Activated CD8-positive, alpha-beta memory T cell treated with anti-CD3 and anti-CD28 coated beads for 24 hours (primary cell): Measurements from ENCODE around the gene NOTUM.

ENCODE experiments used
- DNase-seq: peaks from one replicate; pipeline ENCODE4 v3.0.0-alpha.2; 2020

The NOTUM gene

DNA sequence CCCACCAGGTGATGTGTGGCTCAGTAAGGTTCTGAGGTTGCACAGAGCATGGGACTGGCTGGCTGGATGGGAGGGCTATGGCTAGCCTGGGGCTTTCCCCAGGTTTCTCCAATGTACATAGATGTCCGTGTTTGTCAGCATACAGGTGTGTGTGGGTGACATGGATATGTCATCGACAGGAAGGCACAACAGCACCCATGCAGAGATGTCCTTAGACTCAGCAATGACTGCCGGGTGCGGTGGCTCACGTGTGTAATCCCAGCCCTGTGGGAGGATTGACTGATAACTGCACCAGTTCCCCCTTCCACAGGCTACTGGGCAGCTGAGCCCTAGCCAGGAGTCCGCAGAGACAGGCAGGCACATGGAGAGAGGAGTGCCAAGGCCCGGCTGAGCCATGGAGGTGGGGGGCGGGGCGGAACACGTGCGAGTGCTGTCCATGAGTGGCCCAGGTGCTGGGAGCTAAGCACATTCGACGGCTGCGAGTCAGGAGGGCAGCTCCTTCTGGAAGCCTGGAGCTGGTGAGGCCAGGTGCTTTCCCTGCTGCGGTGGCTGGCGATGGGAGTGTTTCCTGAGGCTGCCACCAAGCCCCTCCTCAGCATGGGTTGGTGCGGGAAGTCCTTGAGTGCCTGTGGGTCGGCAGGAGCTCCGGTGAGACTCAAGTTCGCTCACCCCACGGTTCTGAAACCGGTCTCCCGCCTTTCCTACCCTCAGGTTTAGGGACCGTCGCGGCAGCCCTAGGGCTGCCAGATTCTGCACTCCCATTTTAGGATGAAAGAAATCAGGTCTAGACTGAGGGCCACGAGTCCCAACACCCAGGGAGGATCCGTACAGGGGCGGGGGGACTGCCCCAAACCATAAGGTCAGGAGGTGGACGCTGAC is 15.6 kb upstream of the NOTUM start:
- DNase-seq, result peak; percentile 79

DNA sequence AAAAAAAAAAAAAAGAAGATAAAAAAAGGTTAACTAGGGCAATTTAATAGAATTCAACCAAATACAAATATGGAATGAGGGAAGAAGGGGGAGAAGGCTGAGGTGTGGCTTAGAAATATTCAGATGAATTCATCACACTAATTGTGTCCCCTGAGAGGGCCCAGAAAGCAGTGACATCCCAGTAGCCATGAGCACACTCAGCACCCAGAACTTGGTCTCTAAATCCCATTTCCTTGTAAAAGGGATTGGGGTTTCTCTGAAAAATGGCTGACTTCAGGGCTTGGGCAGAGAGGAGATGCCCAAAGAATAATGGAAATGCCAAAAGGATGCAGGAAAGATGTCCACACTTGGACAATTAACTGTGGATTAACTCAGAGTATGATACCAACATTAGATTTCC is 12.4 kb upstream of the NOTUM start:
- DNase-seq, result no peak

DNA sequence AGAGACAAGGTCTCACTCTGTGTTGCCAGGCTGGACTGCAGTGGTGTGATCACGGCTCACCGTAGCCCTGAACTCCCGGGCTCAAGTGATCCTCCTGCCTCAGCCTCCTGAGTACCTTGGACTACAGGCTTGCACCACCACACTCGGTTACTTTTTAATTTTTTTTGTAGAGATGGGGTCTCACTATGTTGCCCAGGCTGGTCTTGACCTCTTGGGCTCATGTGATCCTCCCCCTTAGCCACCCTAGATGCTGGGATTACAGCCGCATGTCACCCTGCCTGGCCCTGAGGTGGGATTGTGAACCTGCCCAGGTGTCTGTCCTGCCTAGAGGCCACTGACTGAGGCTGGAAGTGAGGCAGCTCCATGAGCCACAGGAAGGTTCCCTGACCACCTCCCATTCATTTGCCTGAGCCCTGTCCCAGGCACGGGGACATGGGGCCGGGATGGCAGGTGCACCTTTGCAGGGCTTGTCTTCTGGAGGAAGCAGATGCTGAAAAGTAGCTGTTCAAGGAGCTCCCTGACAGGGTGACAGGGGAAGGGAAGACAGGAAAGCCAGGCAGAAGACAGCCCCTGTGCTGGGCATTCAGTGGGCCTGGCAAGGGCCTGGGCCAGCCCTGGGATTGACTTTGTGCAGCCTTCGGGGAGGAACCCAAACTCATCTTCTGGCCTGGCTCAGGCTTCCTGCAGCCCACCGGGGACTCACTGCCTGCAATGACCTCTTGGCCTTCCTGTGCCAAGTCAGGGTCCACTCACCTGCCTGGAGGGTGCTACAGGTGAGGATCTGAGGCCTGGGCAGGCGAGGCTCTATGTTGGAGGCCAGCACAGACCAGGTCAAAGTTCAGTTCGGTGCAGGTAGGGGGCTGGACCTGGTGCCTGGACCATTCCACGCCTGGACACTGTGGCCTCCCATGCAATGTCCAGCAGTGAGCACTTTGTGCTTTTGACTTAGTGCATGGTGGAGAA is 8.1 kb upstream of the NOTUM start:
- no peak for DNase-seq

DNA sequence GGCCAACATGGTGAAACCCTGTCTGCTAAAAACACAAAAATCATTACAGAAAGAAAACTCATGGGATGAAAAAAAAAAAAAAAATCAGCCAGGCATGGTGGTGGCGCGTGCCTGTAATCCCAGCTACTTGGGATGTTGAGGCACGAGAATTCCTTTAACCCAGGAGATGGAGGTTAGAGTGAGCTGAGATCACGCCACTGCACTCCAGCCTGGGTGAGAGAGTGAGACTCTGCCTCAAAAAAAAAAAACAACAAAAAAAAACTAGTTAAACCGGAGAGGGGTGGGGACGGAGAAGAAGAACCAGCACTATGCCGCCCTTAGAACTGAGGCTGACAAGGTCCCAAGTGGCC is 7.4 kb upstream of the NOTUM start:
- DNase-seq, result no peak

DNA sequence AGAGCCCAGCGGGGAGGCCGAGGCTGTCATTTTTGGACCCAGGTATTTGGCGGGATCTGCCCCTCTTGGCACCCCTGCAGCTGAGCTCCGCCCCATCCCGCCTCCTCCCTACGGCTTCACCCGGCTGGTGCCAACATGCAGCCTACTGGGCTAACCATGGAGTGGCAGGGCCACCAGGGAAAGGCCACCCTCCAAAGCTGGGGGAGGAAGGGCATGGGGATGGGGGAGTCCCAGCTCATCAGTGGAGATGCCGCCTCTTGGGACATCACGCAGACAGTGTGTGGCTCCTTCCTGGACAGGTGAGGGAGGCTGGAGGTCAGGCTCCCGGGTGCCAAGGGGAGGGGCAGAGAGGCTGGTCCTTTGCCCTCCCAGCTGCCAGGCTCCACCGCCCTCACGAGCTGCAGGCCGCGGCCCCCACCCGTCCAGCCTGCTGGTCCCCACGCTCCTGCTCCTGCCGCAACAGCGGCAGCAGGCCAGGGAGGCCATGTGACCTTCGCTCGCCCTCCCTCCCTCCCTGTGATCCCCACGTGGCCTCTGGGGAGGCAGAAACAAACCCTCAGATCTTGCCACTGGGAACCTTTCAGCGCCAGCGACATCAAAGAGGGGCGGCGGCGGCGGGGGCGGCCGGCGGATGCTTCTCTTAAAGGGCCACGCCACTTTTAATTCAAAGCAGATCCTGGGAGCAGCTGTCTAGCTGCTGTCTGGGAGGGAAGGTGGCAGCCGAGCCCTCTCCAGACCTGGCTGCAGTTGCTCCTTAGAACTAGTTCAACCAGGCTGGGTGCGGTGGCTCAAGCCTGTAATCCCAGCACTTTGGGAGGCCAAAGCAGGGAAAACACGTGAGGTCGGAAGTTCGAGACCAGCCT is 6.8 kb upstream of the NOTUM start:
- DNase-seq, result peak; percentile 94

DNA sequence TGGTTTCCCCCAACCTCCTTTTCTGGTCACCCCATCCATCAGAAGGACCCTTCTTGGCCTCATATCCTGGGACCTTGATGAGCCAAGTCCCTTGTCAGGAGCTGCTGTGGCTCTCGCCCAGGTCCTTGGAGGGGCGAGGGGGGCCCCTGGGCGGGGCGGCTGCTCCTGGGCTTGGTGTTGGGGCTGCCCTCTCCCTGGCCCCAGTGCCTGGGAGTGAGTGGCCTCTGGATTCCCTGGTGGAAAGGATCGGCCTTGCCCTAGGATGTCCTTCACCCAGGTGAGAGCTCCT is 6.2 kb upstream of the NOTUM start:
- DNase-seq, result no peak

DNA sequence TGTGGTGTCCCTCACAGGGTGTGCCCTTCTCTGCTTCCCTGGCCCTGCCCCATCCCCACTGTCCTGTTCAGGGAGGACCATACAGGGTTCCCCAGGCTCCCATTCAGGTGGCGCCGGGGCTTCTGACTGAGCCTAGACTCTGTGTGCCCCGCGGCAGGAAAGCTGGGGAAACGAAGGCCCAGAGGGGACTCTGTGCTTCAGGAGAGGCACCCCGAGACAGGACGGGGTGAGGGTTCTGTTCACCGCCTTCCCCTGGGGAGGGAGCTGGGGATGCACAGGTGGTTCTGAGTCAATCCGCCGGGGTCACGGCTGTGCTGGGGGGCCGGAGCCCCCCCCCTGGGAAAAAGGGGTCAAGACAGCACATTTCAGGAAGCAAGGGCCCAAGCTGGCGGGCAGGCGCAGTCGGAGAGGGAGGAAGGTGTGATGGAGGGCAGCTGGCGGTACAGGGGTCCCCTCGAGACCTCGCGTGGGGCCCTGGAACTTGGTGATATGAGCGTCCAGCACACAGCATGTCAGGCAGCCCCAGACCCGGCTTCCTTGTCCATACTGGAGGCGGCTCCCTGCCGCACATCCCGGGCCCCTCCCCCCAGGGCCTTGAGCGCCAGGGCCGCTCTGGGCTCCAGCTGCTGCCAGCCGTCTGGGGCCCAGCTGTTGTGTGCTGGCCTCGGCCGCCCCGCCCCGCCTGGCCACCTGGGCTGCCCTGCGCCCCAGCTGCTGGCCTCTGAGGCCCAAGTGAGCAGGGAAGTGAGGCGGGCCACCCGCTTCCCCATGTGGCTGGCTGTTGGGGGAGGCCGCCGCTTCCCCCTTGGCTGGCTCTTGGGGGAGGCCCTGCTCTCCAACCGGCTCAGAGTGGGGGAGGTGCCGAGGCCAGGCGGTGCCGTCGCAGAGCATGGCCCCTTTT is 5.6 kb upstream of the NOTUM start:
- DNase-seq, result no peak

DNA sequence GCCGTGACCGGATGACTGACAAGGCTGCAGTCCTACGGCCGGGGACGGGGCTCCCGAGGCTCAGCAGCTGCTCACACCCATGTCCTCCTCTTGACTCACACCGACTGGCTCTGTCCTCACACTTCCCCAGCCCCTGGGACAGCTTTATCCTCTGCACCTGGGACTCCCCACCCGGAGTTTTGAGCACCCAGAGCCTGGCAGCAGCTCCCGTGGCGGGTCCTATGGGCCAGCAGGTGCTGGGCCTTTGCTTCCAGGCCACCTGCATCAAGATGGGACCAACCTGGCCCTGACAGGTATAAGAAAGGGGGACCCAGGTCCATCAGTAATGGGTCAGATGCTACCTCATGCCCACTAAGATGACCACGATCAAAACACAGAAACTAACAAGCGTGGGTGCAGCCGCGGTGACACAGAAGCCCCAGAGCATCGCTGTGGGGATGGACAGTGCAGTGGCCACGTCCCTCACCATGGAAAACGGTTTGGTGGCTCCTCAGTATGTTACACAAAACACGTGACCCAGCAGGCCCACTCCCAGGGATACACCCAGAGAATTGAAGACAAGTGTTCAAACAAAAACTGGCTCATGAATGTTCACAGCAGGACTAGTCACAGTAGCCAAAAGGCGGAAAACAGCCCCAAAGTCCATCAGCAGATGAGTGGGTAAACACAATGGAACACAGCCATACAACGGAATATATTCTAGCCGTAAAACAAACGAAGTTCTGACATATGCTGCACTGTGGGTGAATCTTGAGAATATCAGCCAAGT is 3.3 kb upstream of the NOTUM start:
- no peak for DNase-seq

DNA sequence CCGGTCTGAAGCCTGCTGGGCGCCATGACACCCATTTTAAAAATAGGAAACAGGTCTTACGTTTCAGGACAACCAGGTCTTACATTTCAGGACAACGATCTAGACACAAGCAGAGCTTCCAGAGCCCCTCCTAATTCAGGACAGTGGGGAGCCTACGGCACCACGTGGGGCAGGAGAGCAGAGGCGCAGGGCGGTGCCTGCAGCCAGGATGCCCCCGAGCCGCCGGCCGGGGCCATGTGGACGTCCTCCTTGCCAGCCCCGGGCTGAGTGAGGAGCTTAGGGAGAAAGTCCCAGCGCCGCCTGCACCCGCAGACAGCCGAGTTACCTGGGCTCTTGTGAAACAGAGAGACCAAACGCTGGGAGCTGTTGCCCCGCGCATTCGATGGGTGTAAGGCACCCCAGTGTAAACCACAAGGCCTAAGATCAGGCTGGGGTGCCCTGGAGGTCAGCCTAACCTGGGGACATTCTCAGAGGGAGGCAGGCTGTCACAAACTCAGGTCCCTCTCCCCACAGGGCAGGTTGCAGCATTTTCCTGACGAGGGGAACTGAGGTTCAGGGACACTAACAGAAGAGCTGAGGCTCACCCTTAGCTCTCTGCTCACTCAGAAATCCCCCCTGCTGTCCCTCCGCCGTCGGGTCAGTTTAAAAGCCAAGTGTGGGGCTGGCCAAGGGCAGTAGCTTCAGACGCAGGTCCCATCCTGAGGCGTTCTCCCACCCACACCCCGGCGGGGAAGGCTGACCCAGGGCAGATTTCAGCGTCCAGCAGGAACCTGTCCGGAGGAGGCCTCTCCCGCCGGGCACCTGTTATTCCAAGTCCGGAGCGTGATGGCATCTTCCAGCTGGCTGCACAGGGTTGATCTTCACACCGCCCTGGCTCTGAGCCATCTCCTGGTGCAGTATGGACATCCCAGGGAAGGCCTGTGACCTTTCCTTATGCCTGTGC is 1.8 kb upstream of the NOTUM start:
- no peak for DNase-seq

DNA sequence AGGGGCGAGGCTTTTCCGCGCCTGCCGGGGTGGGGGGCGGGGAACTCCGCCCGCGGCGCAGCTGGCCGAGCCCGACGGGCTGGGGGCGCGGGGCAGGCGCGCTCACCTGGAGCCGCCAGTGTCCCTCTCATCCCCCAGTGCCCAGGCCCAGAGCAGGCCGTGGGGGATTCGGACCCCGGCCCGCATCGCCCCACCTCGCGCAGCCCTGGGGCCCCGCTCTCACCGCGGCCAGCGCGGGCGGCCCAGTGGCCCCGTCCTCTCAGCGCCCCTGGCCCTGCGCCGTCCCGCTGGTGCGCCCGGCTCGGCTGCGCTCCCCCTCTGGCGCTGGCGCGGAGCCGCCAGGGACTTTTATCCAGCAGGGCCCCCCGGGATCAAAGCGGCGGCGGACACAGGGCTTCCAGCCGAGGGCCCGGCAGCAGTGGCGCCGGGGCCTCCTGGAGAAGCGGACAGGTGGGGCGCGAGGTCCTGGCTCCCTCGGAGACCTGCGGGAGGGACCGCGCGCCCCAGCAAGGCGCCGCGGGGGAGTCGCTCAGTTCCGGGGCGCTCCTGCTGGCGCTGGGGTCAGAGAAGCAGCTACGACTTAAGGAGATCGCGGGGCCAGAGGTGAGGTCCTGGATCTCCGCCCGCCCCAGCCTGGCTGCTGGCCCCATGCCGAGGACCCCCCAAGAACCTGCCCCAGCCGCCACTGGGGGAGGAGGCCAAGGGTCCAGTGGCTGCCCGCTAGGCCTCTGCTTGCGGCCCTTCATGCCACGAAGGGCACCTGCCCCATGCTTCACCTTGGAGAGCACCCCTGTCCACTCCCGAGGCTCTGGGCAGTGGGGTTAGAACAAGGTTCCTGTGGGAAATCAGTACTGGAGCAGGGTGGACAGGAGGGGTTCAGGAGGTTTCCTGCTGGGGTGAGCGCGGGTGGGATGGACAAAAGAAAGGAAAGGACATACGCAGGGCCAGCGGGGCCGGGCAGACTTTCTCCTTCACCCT is 823 bp upstream of the NOTUM start:
- no peak for DNase-seq

DNA sequence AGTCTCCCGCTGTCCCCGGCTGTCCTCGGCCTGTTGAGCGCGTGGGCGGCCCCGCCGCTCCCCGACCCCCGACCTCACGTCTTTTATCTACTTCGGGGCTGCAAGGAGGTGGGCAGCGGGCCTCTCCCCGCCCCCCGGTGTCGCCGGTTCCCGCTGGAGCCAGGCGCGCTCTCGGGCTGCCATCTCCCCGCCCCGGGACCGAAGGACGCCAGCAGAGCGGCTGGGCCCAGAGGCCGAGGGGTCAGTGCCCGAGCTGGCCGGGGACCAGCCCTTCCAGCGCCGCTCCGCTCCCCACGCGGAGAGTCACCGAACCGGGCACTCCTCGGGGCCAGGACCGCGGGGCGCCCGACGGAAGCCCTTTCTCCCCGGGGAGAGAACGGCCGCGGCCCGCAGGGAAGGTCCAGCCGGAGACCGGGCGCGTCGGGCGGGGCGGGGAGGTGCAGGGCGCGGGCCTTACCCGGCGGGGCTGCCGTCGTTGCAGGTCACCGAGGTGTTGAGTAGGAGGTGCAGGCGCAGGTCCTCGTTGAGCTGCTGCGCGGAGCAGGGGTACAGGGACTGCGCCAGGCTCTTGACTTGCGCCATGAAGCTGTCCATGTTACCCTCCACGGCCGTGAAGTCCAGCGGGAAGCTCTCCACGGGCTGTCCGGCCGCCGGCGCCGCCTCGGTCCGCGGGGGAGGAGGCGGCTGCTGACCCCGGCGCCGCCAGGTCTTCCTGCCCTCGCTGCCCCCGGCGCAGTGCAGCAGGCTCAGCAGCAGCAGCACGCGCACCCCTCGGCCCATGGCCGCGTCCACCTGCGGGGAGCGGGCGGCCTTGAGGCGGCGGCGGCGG is 643 bp downstream of the NOTUM start:
- no peak for DNase-seq

DNA sequence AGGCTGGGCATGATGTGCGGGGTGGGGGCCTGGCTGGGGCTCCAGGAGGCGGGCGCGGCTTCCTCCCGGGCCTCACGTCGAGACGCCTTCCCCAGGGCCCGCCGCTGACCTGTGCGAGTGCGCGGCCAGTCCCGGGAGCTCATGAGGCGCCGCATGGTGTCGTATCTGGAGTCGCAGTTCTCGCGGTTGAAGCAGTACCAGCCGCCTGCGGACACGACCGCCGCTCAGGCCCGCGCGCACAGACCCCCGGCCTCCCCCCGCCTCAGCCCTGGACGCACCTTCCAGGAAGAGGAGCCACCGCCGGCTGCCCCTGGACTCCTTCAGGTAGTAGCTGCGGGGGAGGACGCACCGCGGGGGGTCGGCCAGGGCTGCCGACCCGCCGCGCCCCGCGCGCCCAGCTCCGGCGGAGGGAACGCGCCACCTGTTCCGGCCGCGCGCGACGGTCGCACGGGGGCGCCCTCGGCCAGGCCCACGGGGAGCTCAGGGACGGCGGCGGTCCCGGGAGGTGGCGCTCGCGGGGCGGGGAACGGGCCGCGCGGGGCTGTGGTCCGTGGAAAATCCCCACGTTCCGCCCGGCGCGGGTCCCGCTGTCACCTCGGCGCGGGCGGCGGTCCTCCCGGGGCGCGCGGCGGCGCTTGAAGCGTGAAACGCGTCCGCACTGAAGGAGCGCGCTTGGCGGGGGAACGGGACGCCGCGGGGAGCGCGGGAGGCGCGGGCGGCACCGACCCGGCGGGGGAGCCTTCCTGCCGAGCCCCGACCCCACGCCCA is 1.4 kb downstream of the NOTUM start:
- DNase-seq, result peak; percentile 92

DNA sequence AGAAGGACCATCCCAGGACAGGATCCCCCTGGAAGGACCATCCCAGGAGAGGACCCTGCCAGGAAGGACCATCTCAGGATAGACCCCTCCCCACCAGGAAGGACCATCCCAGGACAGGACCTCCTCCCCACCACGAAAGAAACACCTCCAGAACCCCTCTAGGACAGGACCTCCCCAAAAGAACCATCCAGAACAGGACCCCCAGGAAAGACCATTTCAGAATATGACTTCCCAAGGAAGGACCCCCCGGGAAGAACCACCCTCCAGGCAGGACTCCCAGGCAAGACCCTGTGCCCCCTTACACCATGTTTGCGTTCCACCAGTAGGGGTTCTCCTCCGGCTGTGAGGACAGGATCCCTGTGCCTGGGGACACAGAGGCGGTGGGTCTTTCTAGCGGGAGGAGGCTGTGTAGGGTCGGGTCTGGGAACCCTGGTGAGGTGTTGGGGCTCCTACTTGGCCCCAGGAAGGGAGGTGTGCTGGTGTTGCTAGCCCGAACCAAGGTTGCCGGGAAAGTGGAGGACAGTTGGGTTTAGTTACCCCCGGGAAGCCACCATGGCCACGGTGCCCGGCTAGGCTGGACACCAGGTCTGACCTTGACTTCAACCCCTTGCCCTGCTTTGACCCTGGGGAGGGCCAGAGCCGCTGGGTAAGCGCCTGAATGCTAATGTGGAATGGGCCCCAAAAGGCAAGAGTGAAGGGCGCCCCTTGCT is 2.2 kb downstream of the NOTUM start:
- peak; percentile 57 for DNase-seq

DNA sequence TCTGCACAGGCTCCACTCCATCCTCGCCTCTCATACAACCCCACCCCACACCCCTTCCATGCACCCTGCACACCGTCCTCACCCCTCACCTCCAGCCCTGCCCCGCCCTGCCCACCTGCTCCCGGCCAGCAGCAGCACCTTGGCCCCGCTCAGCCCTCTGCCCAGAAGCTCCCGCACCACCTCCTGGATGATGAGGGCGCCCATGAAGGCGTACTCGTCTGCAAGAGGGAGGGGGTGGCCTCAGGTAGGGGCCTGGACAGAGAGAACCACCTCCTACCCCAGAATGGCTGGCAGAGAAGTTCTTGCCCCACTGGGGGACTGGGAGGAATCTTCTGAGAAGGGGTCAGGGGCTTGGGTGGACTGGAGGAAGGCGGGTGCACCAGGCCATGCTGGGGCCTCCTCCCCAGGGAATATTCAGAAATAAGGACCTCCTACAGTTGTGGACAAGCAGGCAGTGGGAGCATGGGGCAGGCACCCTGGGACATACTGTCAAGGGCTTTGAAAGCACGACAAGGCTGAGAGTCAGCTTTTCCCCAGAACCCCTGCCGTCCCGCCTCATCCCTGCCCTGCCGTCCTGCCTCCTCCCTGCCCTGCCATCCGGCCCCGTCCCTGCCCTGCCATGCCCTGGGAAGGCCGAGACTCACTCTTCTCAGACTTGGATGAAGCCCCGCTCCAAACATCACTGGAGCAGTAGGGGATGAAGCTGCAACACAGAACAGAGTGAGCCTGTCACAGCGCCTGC is 3.1 kb downstream of the NOTUM start:
- no peak for DNase-seq
